Adrenal gland (tissue), 12 donors: ENCODE measurements around the gene CMC1. TPM values are rescaled to one million over a fixed set of nuclear protein-coding genes. Genes with fewer than 3 reads are reported as not detected.
A peak's percentile ranks its signal among the peaks of the same experiment; 100 is the strongest.

Source experiments
- DNase-seq, 7 donors: peaks; one replicate each; pipeline ENCODE4 v3.0.0-alpha.2; 2019 to 2020
- H3K27ac ChIP-seq, 5 donors: fragments of 200-600 bp; sonication (generic) in 4 of 5; 1 replicate in 3 of 5; 2 replicates in 2 of 5; pipeline versions ENCODE4 v1.5.1 to v1.8.0; 2016 to 2020; ENCODE audit warnings: mild to moderate bottlenecking in 1 of 5
- H3K27me3 ChIP-seq: fragments of 200-600 bp; 2 replicates; pipeline ENCODE4 v1.8.0; 2021
- H3K36me3 ChIP-seq, 2 donors: fragments of 200-600 bp; replicated peaks in 1 of 2; 1 replicate in 1 of 2; 2 replicates in 1 of 2; pipeline versions ENCODE4 v1.5.1 to v1.8.0; 2018 to 2022
- H3K4me1 ChIP-seq, 2 donors: fragments of 200-600 bp; replicated peaks in 1 of 2; 1 replicate in 1 of 2; 2 replicates in 1 of 2; pipeline versions ENCODE4 v1.5.1 to v1.8.0; 2018 to 2021
- H3K4me3 ChIP-seq, 4 donors: fragments of 200-600 bp; sonication (generic) in 3 of 4; one replicate each; pipeline ENCODE4 v1.5.1; 2016 to 2018
- H3K9me3 ChIP-seq, 3 donors: fragments of 200-600 bp; sonication (generic) in 1 of 3; replicated peaks in 1 of 3; 1 replicate in 2 of 3; 2 replicates in 1 of 3; pipeline versions ENCODE4 v1.5.1 to v1.8.0; 2016 to 2021
- POLR2A ChIP-seq, 2 donors: fragments of 450-650 bp; IDR thresholded peaks; one replicate each; pipeline ENCODE4 v1.6.1; 2017; ENCODE audit warnings: antibody characterized with exemption in 2 of 2, mild to moderate bottlenecking in 2 of 2, moderate library complexity in 1 of 2
- WGBS, 4 donors: extraction: QIAGEN DNeasy Blood & Tissue Kit in 2 of 4; methylation state at CpG; one replicate each; pipeline versions ENCODE4 v1.1.5 to v1.1.7; 2013 to 2017; 5-methylcytosine and 5-hydroxymethylcytosine counted together
- intact Hi-C, 2 donors: fragments of 100-400 bp; cut with DNase I; formaldehyde crosslinking; loops; one replicate each; pipeline versions ENCODE4 v1.14.1 to v1.15.0; 2022 to 2023
- polyA plus RNA-seq, 3 donors: library from polyadenylated mRNA; stranded (reverse); fragments of 200-250 nt in 2 of 3; fragments of 350-450 nt in 1 of 3; fragmentation: Illumina TruSeq in 1 of 3; extraction: RNeasy Lipid Tissue Mini Kit (QIAGEN cat#74804) in 1 of 3; gene quantifications; one replicate each; pipeline ENCODE4 v1.2.3, GENCODE V29; 2013 to 2014
- total RNA-seq, 9 donors: library from RNA; depleted of rRNA in 4 of 9; stranded (reverse); fragments of >200 nt in 4 of 9; fragments of 120-200 nt in 1 of 9; fragmentation: NEBNext Ultra II Directional in 1 of 9; extraction: Animal tissue kit (Norgen Biotek cat#: 25700) in 1 of 9; gene quantifications; one replicate each; pipeline versions ENCODE4 v1.1.0 to v1.2.4, GENCODE V29; 2013 to 2023
- TF ChIP-seq, protein P1 (sequence below), 6 experiments: fragments of 450-650 bp in 4 of 6; fragments of 200-600 bp in 2 of 6; sonication (generic) in 1 of 6; IDR thresholded peaks; 1 replicate in 5 of 6; 2 replicates in 1 of 6; pipeline versions ENCODE4 v1.5.1 to v1.8.0; 2016 to 2021; ENCODE audit warnings: antibody characterized with exemption in 6 of 6, mild to moderate bottlenecking in 2 of 6, moderate library complexity in 1 of 6
- donor health status: healthy with polysubstance abuse.
- donor health status: Bipolar disorder and iron deficiency.
- donor health status: DM: yes; HTN: yes; CAD: no.
- donor health status: DM: no; HTN: no; CAD: no.
- donor health status: DM: no; HTN: no; CAD: no.
- donor health status: DM: yes; HTN: yes; CAD: no.

CMC1 gene
- total and polyA plus RNA-seq, 12 donors = 6.7 to 32.8 (median 19.9) TPM

DNA sequence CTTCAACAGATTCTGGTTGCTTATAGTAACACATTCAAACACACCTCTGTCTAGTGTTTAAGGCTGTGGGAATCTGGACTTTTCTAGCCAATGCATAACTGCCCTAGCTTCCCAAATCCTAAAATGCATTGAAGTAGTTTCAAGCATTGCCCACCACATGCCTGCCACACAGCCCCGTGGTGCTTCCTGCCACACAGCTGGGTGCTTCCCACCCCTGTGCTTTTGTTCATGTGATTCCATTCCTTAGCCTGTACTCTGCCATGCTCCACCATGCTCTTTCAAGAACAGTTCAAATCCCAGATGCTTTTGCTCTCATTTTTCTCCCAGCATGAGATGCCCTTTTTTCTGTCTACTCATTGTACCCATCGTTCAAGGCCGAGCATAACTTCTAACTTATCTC, 2.3 kb upstream of the CMC1 start:
- no peak for DNase-seq
- Histone ChIP-seq H3K36me3 (no peaks in the 10 kb centered on the region), H3K4me3 (no peak overlapping the region), H3K9me3 (no peaks in the 10 kb centered on the region), H3K4me1 (peaks cover 5 to 25% of the 10 kb centered on the region in 2 donors), H3K27me3 (no peaks in the 10 kb centered on the region), H3K27ac (no peak overlapping the region)
- TF ChIP-seq POLR2A (IDR thresholded peaks at IDR 0.05) = no peak
- TF ChIP-seq, protein P1, sequence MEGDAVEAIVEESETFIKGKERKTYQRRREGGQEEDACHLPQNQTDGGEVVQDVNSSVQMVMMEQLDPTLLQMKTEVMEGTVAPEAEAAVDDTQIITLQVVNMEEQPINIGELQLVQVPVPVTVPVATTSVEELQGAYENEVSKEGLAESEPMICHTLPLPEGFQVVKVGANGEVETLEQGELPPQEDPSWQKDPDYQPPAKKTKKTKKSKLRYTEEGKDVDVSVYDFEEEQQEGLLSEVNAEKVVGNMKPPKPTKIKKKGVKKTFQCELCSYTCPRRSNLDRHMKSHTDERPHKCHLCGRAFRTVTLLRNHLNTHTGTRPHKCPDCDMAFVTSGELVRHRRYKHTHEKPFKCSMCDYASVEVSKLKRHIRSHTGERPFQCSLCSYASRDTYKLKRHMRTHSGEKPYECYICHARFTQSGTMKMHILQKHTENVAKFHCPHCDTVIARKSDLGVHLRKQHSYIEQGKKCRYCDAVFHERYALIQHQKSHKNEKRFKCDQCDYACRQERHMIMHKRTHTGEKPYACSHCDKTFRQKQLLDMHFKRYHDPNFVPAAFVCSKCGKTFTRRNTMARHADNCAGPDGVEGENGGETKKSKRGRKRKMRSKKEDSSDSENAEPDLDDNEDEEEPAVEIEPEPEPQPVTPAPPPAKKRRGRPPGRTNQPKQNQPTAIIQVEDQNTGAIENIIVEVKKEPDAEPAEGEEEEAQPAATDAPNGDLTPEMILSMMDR (IDR thresholded peaks at IDR 0.05) = no peak
- intact Hi-C loops = no loop called here
- WGBS, 4 donors = 46 to 84% (median 76%) methylated on average over 3 of the region's 3 CpGs

DNA sequence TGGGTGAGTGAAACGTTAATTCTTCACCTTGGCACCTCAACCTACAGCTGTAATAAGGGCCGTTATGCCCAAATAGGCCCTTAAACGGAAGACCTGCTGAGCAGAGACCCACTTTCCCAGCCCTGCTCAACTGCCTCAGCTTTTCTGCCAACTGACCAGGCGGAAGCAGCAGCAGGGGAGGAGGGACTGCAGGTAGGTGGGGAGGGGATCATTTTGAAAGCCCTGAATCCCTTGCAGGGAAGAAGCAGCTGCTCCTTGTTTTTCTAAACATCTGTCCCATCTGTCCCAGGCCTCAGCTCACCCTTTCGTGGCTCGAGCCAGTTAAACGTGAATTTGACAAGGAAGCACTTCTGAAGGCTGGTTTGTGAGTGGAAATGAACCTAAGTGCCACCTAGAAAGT, 978 bp upstream of the CMC1 start:
- intact Hi-C loops = no loop called here
- Histone ChIP-seq H3K27me3 (no peaks in the 10 kb centered on the region), H3K9me3 (no peaks in the 10 kb centered on the region), H3K27ac (no peak overlapping the region), H3K4me3 (peak overlapping the region in 1 of 4 donors; percentile 88), H3K4me1 (peaks cover 10 to 33% of the 10 kb centered on the region in 2 donors), H3K36me3 (no peaks in the 10 kb centered on the region)
- DNase-seq = no peak
- TF ChIP-seq, protein P1 (IDR thresholded peaks at IDR 0.05) = no peak
- no peak for TF ChIP-seq POLR2A (IDR thresholded peaks at IDR 0.05)
- 58 to 73% (median 64%) methylated on average over 7 of the region's 7 CpGs for WGBS, 4 donors

DNA sequence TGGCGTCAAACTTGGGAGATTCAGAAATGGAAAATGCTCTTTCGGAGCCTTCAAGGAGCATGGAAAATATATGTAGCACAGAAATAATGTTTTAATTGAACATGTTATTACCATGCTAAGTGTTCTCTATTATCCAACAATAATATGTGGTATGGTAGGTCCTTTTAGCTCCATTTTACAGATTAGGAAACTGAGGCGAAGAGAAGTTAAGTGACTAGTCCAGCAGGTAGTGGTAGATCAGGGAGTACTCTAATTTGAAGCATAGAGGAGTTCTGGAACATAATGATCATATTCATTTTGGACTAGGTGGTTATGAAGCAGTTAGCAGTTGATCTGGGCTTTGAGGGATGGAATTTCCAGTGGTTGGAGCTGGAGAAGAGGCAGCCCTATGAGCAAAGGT, 1.1 kb downstream of the CMC1 start:
- DNase-seq = no peak
- Histone ChIP-seq H3K27ac (no peak overlapping the region), H3K4me1 (peaks cover 10 to 43% of the 10 kb centered on the region in 2 donors), H3K4me3 (peak overlapping the region in 2 of 4 donors; percentile 88 to 94), H3K36me3 (no peaks in the 10 kb centered on the region), H3K9me3 (no peaks in the 10 kb centered on the region), H3K27me3 (no peaks in the 10 kb centered on the region)
- intact Hi-C loops = no loop called here
- no peak for TF ChIP-seq POLR2A (IDR thresholded peaks at IDR 0.05)
- TF ChIP-seq, protein P1 (IDR thresholded peaks at IDR 0.05) = no peak
- WGBS, 4 donors = 89 to 94% (median 89%) methylated on average over 3 of the region's 3 CpGs

- Histone ChIP-seq H3K27ac (no peak overlapping the region), H3K27me3 (no peaks in the 10 kb centered on the region), H3K4me1 (peaks cover 10 to 43% of the 10 kb centered on the region in 2 donors), H3K4me3 (no peak overlapping the region), H3K9me3 (no peaks in the 10 kb centered on the region), H3K36me3 (no peaks in the 10 kb centered on the region)
- 73 to 83% (median 75%) methylated on average over 3 of the region's 3 CpGs for WGBS, 4 donors
- TF ChIP-seq, protein P1 (IDR thresholded peaks at IDR 0.05) = no peak
- no peak for TF ChIP-seq POLR2A (IDR thresholded peaks at IDR 0.05)
- intact Hi-C loops = no loop called here
- no peak for DNase-seq
Observed at GRCh38 chr3:28243424-28244106, 2.1 kb downstream of the CMC1 start.
